WI38 (cell line): ENCODE measurements around the gene IL1RAPL1.

Experiments used
- H3K4me3 ChIP-seq: 2 replicates; pipeline ENCODE4 v1.5.1; 2011; ENCODE audit warnings: low read depth, mild to moderate bottlenecking, control low read depth, low read length
- TF ChIP-seq, protein P1 (sequence below): IDR thresholded peaks from 2 replicates; pipeline ENCODE4 v1.5.1; 2012; ENCODE audit warnings: low read depth, mild to moderate bottlenecking, control low read depth, low read length

IL1RAPL1 gene

DNA sequence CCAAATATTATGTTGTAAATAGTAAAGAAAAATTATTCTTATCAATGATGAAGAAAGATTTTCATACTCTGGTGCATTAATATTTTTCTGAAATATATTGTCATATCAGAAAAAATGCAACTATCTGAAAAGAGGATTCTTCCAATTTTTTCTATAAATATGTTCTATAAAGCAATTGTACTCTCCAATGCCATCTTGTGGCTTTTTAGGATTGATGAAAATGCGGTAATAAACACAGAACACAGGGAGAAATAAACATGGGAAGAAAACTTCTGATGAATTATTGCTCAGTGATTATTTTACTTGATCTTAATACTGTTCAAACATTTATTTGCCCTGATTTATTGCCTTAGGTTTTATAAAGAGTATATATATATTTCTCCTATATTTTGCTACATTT is 215.4 kb downstream of the IL1RAPL1 start:
- H3K4me3 ChIP-seq: no peak overlapping the region
- TF ChIP-seq, protein P1, sequence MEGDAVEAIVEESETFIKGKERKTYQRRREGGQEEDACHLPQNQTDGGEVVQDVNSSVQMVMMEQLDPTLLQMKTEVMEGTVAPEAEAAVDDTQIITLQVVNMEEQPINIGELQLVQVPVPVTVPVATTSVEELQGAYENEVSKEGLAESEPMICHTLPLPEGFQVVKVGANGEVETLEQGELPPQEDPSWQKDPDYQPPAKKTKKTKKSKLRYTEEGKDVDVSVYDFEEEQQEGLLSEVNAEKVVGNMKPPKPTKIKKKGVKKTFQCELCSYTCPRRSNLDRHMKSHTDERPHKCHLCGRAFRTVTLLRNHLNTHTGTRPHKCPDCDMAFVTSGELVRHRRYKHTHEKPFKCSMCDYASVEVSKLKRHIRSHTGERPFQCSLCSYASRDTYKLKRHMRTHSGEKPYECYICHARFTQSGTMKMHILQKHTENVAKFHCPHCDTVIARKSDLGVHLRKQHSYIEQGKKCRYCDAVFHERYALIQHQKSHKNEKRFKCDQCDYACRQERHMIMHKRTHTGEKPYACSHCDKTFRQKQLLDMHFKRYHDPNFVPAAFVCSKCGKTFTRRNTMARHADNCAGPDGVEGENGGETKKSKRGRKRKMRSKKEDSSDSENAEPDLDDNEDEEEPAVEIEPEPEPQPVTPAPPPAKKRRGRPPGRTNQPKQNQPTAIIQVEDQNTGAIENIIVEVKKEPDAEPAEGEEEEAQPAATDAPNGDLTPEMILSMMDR: no peak

DNA sequence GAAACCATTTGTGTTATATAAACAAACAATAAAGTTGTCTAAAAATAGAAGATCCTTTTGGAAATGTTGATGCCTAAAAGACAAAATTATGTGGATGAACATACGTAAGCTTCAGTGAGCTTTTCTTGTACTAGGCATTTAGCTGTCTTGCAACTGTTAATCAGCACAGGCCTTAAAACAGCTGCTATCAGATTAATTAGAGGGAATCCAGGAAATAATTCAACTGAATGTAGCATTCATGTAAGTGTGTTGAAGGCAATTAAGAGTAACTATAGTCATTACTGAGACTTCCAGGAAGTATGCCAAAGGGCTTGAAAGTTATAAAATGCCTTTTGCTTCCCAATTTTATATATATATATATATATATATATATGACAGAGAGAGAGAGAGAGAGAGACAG is 248.7 kb downstream of the IL1RAPL1 start:
- TF ChIP-seq, protein P1: no peak
- no peak overlapping the region for H3K4me3 ChIP-seq

DNA sequence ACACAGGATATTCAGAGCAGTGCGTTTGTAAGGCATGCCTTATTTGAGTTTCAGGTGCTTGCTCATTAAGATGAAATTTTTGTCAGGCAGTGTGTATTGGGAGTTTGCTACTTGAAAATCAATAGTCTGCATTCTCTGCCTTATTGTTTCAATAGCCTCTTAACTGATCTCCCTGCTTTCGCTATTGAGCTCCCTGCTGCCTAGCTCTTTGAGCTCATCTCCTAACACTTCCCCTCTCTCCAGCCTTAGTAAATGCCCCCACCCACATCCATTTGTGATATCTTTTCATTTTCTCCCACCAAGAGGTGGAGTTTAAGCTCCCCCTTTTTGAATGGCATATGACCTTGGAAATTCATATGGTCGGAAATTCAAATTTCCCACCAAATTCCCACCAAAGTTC is 256.6 kb downstream of the IL1RAPL1 start:
- TF ChIP-seq, protein P1: no peak
- no peak overlapping the region for H3K4me3 ChIP-seq

DNA sequence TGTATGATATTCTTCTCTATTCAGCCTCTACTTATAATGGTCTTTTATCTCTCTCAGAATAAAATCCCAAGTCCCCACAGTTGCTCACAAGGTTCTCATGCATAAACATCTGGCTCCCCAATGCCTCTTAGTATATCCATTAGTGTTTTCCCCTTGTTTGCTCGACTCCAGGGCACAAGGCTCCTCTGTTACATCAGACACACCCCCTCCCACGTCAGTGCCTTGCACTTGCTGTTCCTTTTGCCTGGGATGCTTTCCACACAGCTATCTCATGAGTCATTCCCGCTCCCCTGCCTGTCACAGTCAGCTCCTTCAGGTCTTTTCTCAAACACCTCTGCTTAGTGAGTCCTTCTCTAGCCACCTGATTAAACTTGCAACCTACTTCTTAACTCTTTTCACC is 260.2 kb downstream of the IL1RAPL1 start:
- H3K4me3 ChIP-seq: no peak overlapping the region
- TF ChIP-seq, protein P1: no peak

DNA sequence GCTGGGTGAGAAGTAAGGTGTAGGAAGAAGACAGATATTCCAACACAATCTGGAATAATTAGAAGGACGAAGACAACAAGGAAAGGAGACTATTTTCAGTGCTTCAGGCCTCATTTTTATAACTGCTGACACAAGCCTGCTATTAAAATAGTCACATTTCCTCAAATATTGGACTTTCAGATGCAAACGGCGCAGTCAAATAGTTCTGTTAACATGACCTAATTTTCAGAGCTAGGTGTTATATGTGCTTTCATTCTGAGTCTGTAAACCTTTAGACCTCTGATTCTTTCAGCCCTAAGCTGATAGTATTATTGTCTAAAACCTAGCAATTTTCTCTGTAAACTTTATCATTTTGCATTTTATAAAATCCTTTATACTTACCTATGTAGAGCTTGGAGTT is 261.5 kb downstream of the IL1RAPL1 start:
- TF ChIP-seq, protein P1: no peak
- H3K4me3 ChIP-seq: no peak overlapping the region

DNA sequence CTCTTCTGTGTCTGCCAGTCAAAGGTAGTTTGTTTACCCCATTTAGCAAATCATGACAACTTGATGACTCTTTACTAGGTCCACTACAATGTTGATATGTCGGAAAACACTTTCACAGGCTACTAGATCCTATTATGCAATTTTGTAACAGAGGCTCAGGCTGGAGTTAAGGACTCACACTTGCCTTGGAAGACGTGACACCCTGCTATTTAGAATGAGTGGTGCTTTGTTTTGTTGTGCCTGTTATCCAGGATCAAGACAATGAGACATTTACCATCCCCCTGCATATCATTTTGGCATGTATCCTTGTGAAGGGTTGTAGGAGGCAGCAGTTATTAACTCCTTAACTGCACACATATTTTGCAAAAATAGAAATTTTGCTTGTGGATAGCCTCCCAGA is 263.7 kb downstream of the IL1RAPL1 start:
- TF ChIP-seq, protein P1: no peak
- H3K4me3 ChIP-seq: no peak overlapping the region

DNA sequence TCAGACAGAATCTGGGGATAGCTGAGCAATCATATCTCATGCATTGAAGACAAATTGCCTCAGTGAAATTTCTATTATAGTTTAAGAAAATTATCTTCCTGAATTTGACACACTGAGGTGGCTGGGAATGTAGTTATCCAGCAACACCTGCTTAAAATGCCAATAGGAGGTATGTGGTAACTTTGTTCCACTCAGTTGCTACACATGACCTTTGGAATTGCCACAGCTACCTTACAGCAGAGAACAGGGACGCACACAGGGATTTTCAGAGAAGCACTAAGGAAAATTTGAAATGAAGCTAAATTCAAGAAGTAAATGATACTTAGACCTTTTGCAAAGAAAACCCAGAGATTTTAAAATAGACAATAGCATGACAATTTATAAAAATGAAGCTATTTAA is 264.6 kb downstream of the IL1RAPL1 start:
- TF ChIP-seq, protein P1: no peak
- H3K4me3 ChIP-seq: no peak overlapping the region
